Measurements from ENCODE around the gene PARP9.

- TF ChIP-seq POLR2AphosphoS5 (IDR thresholded peaks at IDR 0.05; ENCODE audit: low read length) (no peak), ELK1 (IDR thresholded peaks at IDR 0.05; ENCODE audit: low read depth, low read length) (no peak), MTA3 (IDR thresholded peaks at IDR 0.05; ENCODE audit: borderline replicate concordance, low read length) (no peak)
Observed at GRCh38 chr3:122587572-122587971, 23.5 kb upstream of the PARP9 start.

Data from GM12878 (cell line).